Smooth muscle cell (in vitro differentiated cells): ENCODE results near the gene ZDHHC11. TPM values are rescaled to one million over a fixed set of nuclear protein-coding genes. Genes with fewer than 3 reads are reported as not detected.
"Not testable (repeated sequence)": the region's sequence is repeated elsewhere in the genome, so short reads cannot be mapped to it uniquely, and the experiment has no call there.

ENCODE experiments used
- DNase-seq: peaks from one replicate; lab custom pipeline; 2025; ENCODE audit not compliant: unreplicated experiment; lab: John Stamatoyannopoulos, UW
- H2AFZ ChIP-seq: fragments of 200-600 bp; sonication (generic); 2 replicates; pipeline ENCODE4 v1.6.0; 2016; ENCODE audit warnings: antibody characterized with exemption, low read depth, mild to moderate bottlenecking
- H3F3A ChIP-seq: fragments of 200-600 bp; sonication (generic); 2 replicates; pipeline ENCODE4 v1.6.0; 2017; ENCODE audit warnings: antibody characterized with exemption, low read depth
- H3K27ac ChIP-seq: fragments of 200-600 bp; sonication (generic); 2 replicates; pipeline ENCODE4 v1.5.1; 2016; ENCODE audit warnings: low read depth, mild to moderate bottlenecking
- H3K27me3 ChIP-seq: fragments of 200-600 bp; sonication (generic); 2 replicates; pipeline ENCODE4 v1.6.1; 2016; ENCODE audit warnings: low read depth, mild to moderate bottlenecking
- H3K36me3 ChIP-seq: fragments of 200-600 bp; sonication (generic); 2 replicates; pipeline ENCODE4 v1.5.1; 2016; ENCODE audit warnings: low read depth
- H3K4me1 ChIP-seq: fragments of 200-600 bp; sonication (generic); 2 replicates; pipeline ENCODE4 v1.5.1; 2016; ENCODE audit warnings: low read depth
- H3K4me2 ChIP-seq: fragments of 200-600 bp; sonication (generic); 2 replicates; pipeline ENCODE4 v1.6.0; 2016; ENCODE audit warnings: mild to moderate bottlenecking
- H3K4me3 ChIP-seq: fragments of 200-600 bp; sonication (generic); 2 replicates; pipeline ENCODE4 v1.5.1; 2016; ENCODE audit warnings: mild to moderate bottlenecking
- H3K79me2 ChIP-seq: fragments of 200-600 bp; sonication (generic); 2 replicates; pipeline ENCODE4 v1.6.0; 2016; ENCODE audit warnings: low read depth, mild to moderate bottlenecking
- H3K9ac ChIP-seq: fragments of 200-600 bp; sonication (generic); 2 replicates; pipeline ENCODE4 v1.6.0; 2016; ENCODE audit warnings: low read depth
- H3K9me3 ChIP-seq: fragments of 200-600 bp; sonication (generic); replicated peaks from 2 replicates; pipeline ENCODE4 v1.5.1; 2016; ENCODE audit warnings: low read depth
- H4K20me1 ChIP-seq: fragments of 200-600 bp; sonication (generic); 2 replicates; pipeline ENCODE4 v1.6.0; 2016; ENCODE audit warnings: low read depth
- CTCF ChIP-seq: fragments of 200-600 bp; sonication (generic); IDR thresholded peaks from 2 replicates; pipeline ENCODE4 v1.5.1; 2017; ENCODE audit warnings: borderline replicate concordance, mild to moderate bottlenecking, antibody characterized with exemption; ENCODE audit not compliant: insufficient read depth, poor library complexity, severe bottlenecking
- WGBS: methylation state at CpG from one replicate; pipeline ENCODE4 v1.1.7; 2016; ENCODE audit warnings: low lambda C conversion rate; 5-methylcytosine and 5-hydroxymethylcytosine counted together
- polyA plus RNA-seq: library from polyadenylated mRNA; unstranded; fragments of >200 nt; fragmentation: Nextera tagmentation; extraction: Ambion mirVana; gene quantifications from 2 replicates; pipeline ENCODE4 v1.2.1, GENCODE V29; 2016
- total RNA-seq: library from RNA; depleted of rRNA; stranded (reverse); fragments of >200 nt; gene quantifications from 2 replicates; pipeline ENCODE4 v1.2.3, GENCODE V29; 2014

Gene ZDHHC11
- total and polyA plus RNA-seq, 2 experiments from 2014 or later, result 1.7 to 4.8 TPM

GRCh38 chr5:815449-815848 lies 35.3 kb downstream of the ZDHHC11 start:
- TF ChIP-seq CTCF, result no peak
- Histone ChIP-seq H3K4me2 (no peak overlapping the region), H3K27me3 (no peaks in the 10 kb centered on the region), H3K4me1 (no peaks in the 10 kb centered on the region), H3K4me3 (no peak overlapping the region), H3K9ac (no peak overlapping the region), H2AFZ (no peak overlapping the region), H3K36me3 (no peaks in the 10 kb centered on the region), H3K79me2 (no peaks in the 10 kb centered on the region), H3K27ac (no peak overlapping the region), H3K9me3 (no peaks in the 10 kb centered on the region), H3F3A (no peaks in the 10 kb centered on the region), H4K20me1 (no peaks in the 10 kb centered on the region)
- DNase-seq, result no peak
- WGBS, result 91% methylated on average over 3 of the region's 3 CpGs

GRCh38 chr5:813575-813974 lies 37.2 kb downstream of the ZDHHC11 start:
- not testable (repeated sequence) for H3K27ac ChIP-seq, H3F3A ChIP-seq, H2AFZ ChIP-seq, H3K9ac ChIP-seq, DNase-seq, H3K4me1 ChIP-seq, H3K79me2 ChIP-seq, H3K36me3 ChIP-seq, H3K9me3 ChIP-seq, H3K4me3 ChIP-seq, H3K27me3 ChIP-seq, H3K4me2 ChIP-seq, H4K20me1 ChIP-seq
- WGBS, result 95% methylated on average over 5 of the region's 5 CpGs

GRCh38 chr5:811384-811783 lies 39.4 kb downstream of the ZDHHC11 start:
- not testable (repeated sequence) for H3K27ac ChIP-seq, H2AFZ ChIP-seq, H3K9ac ChIP-seq, H3K4me2 ChIP-seq, H3K79me2 ChIP-seq, DNase-seq, H3K36me3 ChIP-seq, H3K4me1 ChIP-seq, H3K4me3 ChIP-seq, H3K9me3 ChIP-seq, H3K27me3 ChIP-seq, H3F3A ChIP-seq, H4K20me1 ChIP-seq
- 80% methylated on average over 9 of the region's 9 CpGs for WGBS

GRCh38 chr5:807719-808514 lies 42.9 kb downstream of the ZDHHC11 start:
- H3K4me2 ChIP-seq, H3K79me2 ChIP-seq, H4K20me1 ChIP-seq, H3K4me1 ChIP-seq, H3K4me3 ChIP-seq, H3F3A ChIP-seq, H3K9me3 ChIP-seq, H3K9ac ChIP-seq, H2AFZ ChIP-seq, H3K36me3 ChIP-seq, H3K27me3 ChIP-seq, DNase-seq, H3K27ac ChIP-seq: not testable (repeated sequence)
- WGBS, result 91% methylated on average over 6 of the region's 10 CpGs

- no peaks in the 10 kb centered on the region for H3K79me2 ChIP-seq
- no peak overlapping the region for H3K27ac ChIP-seq
- no peak overlapping the region for H3K9ac ChIP-seq
- H3K27me3 ChIP-seq, result no peaks in the 10 kb centered on the region
- no peaks in the 10 kb centered on the region for H4K20me1 ChIP-seq
- H3K9me3 ChIP-seq, result no peaks in the 10 kb centered on the region
- H3K36me3 ChIP-seq, result no peaks in the 10 kb centered on the region
- no peak overlapping the region for H3K4me3 ChIP-seq
- no peaks in the 10 kb centered on the region for H3K4me1 ChIP-seq
- no peak for DNase-seq
- WGBS, result 99% methylated on average over 6 of the region's 6 CpGs
- H3K4me2 ChIP-seq, result no peak overlapping the region
- TF ChIP-seq CTCF, result no peak
- no peak overlapping the region for H2AFZ ChIP-seq
- H3F3A ChIP-seq, result no peaks in the 10 kb centered on the region
Measured at GRCh38 chr5:801472-801871, 49.3 kb downstream of the ZDHHC11 start.

GRCh38 chr5:801055-801454 lies 49.7 kb downstream of the ZDHHC11 start:
- H3K4me3 ChIP-seq, H3K36me3 ChIP-seq, H3F3A ChIP-seq, H3K79me2 ChIP-seq, H3K4me2 ChIP-seq, DNase-seq, H3K9ac ChIP-seq, H4K20me1 ChIP-seq, H3K4me1 ChIP-seq, H2AFZ ChIP-seq, H3K9me3 ChIP-seq, H3K27me3 ChIP-seq, H3K27ac ChIP-seq: not testable (repeated sequence)
- WGBS, result 92% methylated on average over 4 of the region's 4 CpGs

- not testable (repeated sequence) for H3F3A ChIP-seq, H3K27ac ChIP-seq, H3K79me2 ChIP-seq, H3K4me3 ChIP-seq, H3K4me2 ChIP-seq, H4K20me1 ChIP-seq, H3K9ac ChIP-seq, H2AFZ ChIP-seq, DNase-seq, H3K36me3 ChIP-seq, H3K9me3 ChIP-seq, H3K4me1 ChIP-seq, H3K27me3 ChIP-seq
- WGBS, result 80% methylated on average over 6 of the region's 6 CpGs
Measured at GRCh38 chr5:798505-799138, 52.2 kb downstream of the ZDHHC11 start.
